ENCODE measurements around the gene PPP1R9A.

GRCh38 chr7:95097851-95098250 lies 190.5 kb downstream of the PPP1R9A start:
- TF ChIP-seq FOXM1 (IDR thresholded peaks at IDR 0.05; ENCODE audit: borderline replicate concordance), result no peak
- TF ChIP-seq FOXA1 (IDR thresholded peaks at IDR 0.05), result no peak
- TF ChIP-seq SUZ12 (IDR thresholded peaks at IDR 0.05), result no peak
- TF ChIP-seq SP1 (IDR thresholded peaks at IDR 0.05), result no peak
- TF ChIP-seq L3MBTL2 (conservative IDR thresholded peaks at IDR 0.05), result no peak
- no peak for TF ChIP-seq ZNF384 (IDR thresholded peaks at IDR 0.05)
- no peak for TF ChIP-seq TARDBP (IDR thresholded peaks at IDR 0.05)
- TF ChIP-seq HDGF (IDR thresholded peaks at IDR 0.05; ENCODE audit: borderline replicate concordance), result no peak
- no peak for TF ChIP-seq FOXK2 (IDR thresholded peaks at IDR 0.05)
- TF ChIP-seq CTBP1 (IDR thresholded peaks at IDR 0.05; ENCODE audit: borderline replicate concordance), result no peak
- TF ChIP-seq BHLHE40 (IDR thresholded peaks at IDR 0.05; ENCODE audit: borderline replicate concordance), result no peak
- TF ChIP-seq, protein P1, sequence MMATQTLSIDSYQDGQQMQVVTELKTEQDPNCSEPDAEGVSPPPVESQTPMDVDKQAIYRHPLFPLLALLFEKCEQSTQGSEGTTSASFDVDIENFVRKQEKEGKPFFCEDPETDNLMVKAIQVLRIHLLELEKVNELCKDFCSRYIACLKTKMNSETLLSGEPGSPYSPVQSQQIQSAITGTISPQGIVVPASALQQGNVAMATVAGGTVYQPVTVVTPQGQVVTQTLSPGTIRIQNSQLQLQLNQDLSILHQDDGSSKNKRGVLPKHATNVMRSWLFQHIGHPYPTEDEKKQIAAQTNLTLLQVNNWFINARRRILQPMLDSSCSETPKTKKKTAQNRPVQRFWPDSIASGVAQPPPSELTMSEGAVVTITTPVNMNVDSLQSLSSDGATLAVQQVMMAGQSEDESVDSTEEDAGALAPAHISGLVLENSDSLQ (IDR thresholded peaks at IDR 0.05), result no peak
- no peak for TF ChIP-seq ELF4 (IDR thresholded peaks at IDR 0.05)
- no peak for TF ChIP-seq ARNT (IDR thresholded peaks at IDR 0.05)

Measured in HEK293T (cell line).